ENCODE measurements around the gene UTS2B.
A peak's percentile ranks its signal among the peaks of the same experiment; 100 is the strongest.
"Not testable (repeated sequence)": the region's sequence is repeated elsewhere in the genome, so short reads cannot be mapped to it uniquely, and the experiment has no call there.

The UTS2B gene

DNA sequence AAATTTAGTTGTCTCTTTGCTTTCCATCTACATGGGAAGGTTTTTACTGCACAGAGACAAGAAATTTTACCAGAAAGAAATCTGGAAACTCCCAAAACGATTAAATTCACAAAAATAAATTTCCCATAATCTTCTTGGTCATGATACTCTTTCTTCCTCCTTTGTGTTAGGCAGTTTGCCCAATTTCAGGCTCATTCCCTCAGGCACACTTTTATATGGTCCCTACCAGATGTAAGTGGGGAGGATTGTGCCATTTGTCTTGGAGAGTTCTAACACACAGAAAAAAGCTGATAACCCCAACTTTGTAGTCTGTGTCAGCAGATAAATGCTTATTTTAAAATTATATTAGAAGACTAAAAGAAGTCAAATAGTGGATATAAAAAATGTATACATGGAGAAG is 50.2 kb downstream of the UTS2B start:
- no peak for DNase-seq

DNA sequence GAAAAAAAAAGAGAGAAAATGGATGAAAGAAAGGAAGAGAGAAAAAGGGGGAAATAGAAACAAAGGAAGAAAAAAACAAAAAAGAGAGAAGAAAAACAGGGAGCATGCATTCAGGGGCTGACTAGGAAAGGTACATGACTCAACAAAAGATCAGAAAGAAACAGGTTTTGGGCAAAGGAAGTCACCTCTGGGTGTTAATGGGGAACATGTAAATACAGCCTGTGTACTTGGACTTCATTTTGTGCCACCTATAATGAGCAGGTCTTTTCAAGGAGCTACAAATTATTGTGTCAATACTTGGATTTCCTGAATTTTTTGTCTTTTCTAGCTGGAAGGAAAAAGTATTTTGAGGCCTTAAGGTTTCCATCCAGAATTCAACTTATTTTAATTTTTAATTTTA is 54.6 kb downstream of the UTS2B start:
- no peak for DNase-seq

GRCh38 chr3:191275244-191275643 is 55.1 kb downstream of the UTS2B start:
- not testable (repeated sequence) for DNase-seq

DNA sequence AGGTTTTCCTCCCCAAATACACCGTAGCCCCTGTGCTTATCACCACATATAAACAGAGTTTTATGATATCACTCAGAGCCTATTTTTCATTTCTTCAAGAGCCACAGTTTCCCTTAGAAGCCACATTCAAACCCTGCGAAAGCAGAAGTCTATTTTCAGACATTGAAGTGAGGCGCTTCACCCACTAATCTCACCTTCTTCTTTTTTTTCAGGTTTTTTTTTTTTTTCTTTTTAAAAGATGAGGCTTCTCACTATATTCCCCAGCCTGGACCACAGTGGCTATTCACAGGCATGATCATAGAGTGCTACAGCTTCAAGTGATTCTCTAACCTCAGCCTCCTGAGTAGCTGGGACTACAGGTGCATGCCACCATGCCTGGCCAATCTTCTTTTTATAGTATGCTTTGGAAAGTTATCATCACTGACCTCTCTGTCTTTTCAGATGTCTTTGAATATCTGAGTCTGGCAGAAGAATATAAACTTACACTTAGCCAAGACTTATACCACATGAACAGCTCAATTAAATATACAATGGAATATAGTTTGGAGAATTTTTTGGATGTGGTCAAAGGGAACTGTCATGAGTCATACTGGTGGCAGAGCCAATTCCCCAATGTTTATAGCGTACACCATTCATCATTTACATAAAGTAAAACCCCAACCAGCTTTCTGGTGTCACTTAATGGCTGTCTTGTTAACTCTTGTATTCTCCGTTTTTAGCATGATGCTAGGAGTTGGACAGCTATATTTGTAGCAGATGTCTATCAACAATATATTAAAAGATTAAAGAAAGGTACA is 60.8 kb downstream of the UTS2B start:
- peak; percentile 4 for DNase-seq

DNA sequence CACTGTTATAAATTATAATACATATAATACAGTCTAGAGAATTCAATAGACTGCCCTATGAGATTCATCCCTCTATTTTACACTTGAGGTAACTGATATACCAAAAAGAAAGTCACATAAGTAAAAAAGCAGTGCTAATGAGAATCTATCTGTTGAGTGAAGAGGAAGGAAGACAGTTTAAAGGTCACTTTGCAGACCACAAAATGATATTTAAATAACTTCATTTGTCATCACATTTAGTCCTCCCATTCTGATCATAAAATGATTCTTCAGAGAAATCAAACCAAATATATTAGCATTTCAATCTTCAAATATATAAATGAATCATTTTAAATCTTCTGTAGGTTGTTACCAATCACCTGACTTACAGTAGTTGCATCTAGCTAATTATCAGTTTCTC is 61.6 kb downstream of the UTS2B start:
- no peak for DNase-seq

DNA sequence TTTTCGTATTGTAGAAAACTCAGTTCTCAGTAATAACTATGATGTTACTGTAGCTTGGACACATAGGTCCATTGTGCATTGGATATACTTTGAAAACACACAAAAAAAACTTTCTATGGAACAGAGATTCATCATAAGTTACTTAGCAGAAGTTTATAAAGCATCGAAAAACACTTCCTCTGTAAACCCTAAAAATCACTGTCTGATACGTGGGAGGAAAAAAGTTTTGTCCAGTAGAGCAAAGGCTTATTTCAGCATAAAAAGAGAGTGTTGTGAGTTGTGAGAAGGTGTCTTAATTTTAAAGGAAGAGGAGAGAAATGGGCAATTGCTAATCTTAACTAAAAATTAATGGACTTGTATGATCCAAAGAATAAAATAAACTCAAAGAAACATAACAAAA is 66.5 kb downstream of the UTS2B start:
- no peak for DNase-seq

GRCh38 chr3:191263365-191263764 is 67.0 kb downstream of the UTS2B start:
- no peak for DNase-seq

GRCh38 chr3:191262650-191263049 is 67.7 kb downstream of the UTS2B start:
- no peak for DNase-seq

- DNase-seq: no peak
These were observed 69.1 kb downstream of the UTS2B start for GRCh38 chr3:191261304-191261638.

- DNase-seq: no peak
These were observed 69.7 kb downstream of the UTS2B start for GRCh38 chr3:191260431-191261303.

- no peak for DNase-seq
These were observed 70.8 kb downstream of the UTS2B start for GRCh38 chr3:191259486-191259885.

DNA sequence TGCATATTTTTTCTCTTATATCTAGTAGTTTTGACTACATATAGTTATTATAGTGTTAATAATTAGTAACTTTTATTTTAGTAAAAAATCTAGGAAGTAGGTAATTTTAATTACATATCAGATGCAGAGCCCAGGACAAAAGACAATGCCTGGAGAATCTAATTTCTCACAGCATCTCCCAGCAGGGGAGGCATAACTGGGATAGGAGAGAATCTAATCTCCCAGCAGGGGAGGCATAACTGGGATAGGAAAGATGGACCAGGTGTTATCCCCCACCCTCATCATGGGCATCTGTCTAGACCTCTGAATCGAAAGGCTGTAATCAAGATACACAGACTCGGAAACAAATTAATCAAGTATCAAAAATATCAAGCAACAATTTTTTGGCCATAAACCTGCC is 73.0 kb downstream of the UTS2B start:
- no peak for DNase-seq

- no peak for DNase-seq
These were observed 73.9 kb downstream of the UTS2B start for GRCh38 chr3:191256405-191256804.

GRCh38 chr3:191255156-191255555 is 75.2 kb downstream of the UTS2B start:
- no peak for DNase-seq

DNA sequence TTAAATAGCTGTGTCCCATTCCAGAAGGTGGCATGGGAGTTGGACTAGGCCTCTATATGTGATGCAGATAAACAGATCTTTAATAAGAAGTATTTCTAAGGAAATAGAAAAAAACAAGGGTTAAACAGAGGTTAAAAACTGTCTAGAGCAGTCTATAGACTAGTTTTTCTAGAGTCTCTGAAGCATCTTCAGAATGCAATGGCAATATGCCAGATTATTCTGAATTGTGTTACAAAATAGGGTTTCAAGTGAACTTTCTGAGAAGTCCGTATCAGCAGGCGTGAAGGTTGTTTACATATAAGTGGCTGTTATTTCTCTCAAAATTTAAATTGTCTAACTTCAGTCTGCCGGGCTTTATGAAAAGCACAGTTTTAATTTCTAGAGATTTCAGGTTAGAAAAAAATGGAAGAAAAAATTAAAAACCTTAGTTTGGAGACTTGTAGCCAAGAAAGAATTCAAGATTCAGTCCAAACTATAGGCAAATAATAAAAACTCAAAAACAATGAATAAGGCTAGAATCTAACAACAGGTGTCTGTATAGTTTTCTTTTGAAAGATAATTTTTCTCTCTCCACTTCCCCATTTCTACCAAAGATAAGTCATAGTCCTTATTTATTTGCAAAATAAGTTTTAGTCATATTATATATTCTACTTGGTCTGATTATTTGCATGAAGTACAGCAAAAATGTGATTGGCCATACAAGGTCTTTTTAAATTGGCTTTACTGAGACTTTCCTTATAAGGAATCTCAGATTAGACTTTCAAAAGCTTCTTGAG is 76.0 kb downstream of the UTS2B start:
- DNase-seq: no peak

DNA sequence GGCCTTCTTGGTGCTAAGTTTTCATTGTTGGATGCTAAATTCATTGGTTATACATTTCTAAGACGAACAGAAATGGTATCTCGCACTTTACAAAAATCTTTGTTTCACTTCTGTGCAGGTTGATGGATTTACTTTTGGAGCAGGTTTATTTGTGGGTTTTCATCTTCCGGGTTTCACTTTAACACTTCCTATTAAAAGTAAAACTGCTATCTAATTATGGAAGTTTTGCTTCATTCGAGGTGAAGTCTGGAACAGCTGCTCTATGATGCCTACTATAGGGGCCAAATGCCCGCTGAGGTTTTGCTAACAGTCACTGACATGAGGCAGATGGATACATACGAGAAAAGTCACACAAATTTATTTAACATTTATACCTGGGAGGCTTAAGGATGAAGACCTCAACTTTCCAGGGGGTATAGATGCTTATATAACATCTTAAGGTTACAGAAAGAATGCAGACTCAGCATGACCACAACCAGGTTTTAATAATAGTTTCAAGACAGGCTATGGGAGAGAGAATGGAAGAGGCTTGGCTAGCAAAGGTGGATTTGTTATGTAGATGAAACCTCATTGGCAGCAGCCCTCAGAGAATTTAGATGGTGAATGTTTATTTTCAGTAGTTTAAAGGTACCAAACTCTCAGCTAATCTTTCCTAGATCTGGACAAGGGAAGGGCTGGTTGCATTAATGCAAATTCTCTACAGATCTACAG is 77.1 kb downstream of the UTS2B start:
- no peak for DNase-seq

DNA sequence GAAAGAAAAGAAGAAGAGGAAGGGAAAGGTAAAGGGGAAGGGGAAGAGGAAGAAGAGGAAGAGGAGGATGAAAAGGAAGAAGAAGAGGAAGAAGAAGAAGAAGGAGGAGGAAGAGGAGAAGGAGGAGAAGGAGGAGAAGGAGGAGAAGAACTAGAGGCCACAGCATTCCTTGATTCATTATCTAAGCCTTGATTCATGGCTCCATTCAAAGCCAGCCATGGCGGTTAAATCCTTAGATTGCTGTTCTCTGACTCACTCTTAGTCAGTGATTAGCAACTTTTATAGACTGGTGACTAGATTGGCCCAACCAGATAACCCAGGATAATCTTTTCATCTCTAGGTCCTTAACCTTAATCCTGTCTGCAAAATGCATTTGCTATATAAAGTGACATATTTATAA is 83.7 kb downstream of the UTS2B start:
- peak; percentile 77 for DNase-seq

GRCh38 chr3:191246034-191246433 is 84.3 kb downstream of the UTS2B start:
- not testable (repeated sequence) for DNase-seq

GRCh38 chr3:191244242-191244867 is 86.0 kb downstream of the UTS2B start:
- DNase-seq: no peak

- no peak for DNase-seq
These were observed 89.8 kb downstream of the UTS2B start for GRCh38 chr3:191240486-191240885.

- no peak for DNase-seq
These were observed 90.8 kb downstream of the UTS2B start for GRCh38 chr3:191239407-191240031.

Data from fibroblast of skin of abdomen (primary cell).